ENCODE measurements around the gene RNF166. TPM values are rescaled to one million over a fixed set of nuclear protein-coding genes. Genes with fewer than 3 reads are reported as not detected.

The RNF166 gene
- total and polyA plus RNA-seq, 4 donors, result 6.5 to 9.1 (median 7.6) TPM

GRCh38 chr16:88693420-88694177 lies 12.6 kb downstream of the RNF166 start:
- no peak overlapping the region for H3K4me3 ChIP-seq (ENCODE audit: low read depth in 1 of 3, low read length in 3 of 3)
- no peaks in the 10 kb centered on the region for H3K4me1 ChIP-seq (ENCODE audit: control insufficient read depth in 4 of 4, insufficient read depth in 4 of 4, low read length in 3 of 4)
- no peak overlapping the region for H3K27ac ChIP-seq (ENCODE audit: low read depth in 1 of 2, low read length in 2 of 2)
- TF ChIP-seq RXRA (IDR thresholded peaks at IDR 0.05) (no peak), HNF4A (conservative IDR thresholded peaks at IDR 0.05) (no peak), GABPA (IDR thresholded peaks at IDR 0.05 in 1 of 2, conservative IDR thresholded peaks at IDR 0.05 in 1 of 2) (no peak), RAD21 (IDR thresholded peaks at IDR 0.05) (no peak), MAX (IDR thresholded peaks at IDR 0.05) (no peak), YY1 (IDR thresholded peaks at IDR 0.05) (no peak), FOXA1 (IDR thresholded peaks at IDR 0.05) (no peak), JUND (IDR thresholded peaks at IDR 0.05) (no peak), NR2F2 (IDR thresholded peaks at IDR 0.05) (no peak), TAF1 (conservative IDR thresholded peaks at IDR 0.05) (no peak), EGR1 (IDR thresholded peaks at IDR 0.05; ENCODE audit: low read depth in 2 of 2) (no peak), FOXA2 (IDR thresholded peaks at IDR 0.05) (no peak), SP1 (IDR thresholded peaks at IDR 0.05) (no peak), HNF4G (IDR thresholded peaks at IDR 0.05) (no peak)
- TF ChIP-seq, protein P1, sequence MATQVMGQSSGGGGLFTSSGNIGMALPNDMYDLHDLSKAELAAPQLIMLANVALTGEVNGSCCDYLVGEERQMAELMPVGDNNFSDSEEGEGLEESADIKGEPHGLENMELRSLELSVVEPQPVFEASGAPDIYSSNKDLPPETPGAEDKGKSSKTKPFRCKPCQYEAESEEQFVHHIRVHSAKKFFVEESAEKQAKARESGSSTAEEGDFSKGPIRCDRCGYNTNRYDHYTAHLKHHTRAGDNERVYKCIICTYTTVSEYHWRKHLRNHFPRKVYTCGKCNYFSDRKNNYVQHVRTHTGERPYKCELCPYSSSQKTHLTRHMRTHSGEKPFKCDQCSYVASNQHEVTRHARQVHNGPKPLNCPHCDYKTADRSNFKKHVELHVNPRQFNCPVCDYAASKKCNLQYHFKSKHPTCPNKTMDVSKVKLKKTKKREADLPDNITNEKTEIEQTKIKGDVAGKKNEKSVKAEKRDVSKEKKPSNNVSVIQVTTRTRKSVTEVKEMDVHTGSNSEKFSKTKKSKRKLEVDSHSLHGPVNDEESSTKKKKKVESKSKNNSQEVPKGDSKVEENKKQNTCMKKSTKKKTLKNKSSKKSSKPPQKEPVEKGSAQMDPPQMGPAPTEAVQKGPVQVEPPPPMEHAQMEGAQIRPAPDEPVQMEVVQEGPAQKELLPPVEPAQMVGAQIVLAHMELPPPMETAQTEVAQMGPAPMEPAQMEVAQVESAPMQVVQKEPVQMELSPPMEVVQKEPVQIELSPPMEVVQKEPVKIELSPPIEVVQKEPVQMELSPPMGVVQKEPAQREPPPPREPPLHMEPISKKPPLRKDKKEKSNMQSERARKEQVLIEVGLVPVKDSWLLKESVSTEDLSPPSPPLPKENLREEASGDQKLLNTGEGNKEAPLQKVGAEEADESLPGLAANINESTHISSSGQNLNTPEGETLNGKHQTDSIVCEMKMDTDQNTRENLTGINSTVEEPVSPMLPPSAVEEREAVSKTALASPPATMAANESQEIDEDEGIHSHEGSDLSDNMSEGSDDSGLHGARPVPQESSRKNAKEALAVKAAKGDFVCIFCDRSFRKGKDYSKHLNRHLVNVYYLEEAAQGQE (IDR thresholded peaks at IDR 0.05), result no peak
- TF ChIP-seq, protein P2, sequence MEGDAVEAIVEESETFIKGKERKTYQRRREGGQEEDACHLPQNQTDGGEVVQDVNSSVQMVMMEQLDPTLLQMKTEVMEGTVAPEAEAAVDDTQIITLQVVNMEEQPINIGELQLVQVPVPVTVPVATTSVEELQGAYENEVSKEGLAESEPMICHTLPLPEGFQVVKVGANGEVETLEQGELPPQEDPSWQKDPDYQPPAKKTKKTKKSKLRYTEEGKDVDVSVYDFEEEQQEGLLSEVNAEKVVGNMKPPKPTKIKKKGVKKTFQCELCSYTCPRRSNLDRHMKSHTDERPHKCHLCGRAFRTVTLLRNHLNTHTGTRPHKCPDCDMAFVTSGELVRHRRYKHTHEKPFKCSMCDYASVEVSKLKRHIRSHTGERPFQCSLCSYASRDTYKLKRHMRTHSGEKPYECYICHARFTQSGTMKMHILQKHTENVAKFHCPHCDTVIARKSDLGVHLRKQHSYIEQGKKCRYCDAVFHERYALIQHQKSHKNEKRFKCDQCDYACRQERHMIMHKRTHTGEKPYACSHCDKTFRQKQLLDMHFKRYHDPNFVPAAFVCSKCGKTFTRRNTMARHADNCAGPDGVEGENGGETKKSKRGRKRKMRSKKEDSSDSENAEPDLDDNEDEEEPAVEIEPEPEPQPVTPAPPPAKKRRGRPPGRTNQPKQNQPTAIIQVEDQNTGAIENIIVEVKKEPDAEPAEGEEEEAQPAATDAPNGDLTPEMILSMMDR (IDR thresholded peaks at IDR 0.05; ENCODE audit: low read depth, low read length, missing input control), result no peak
- TF ChIP-seq, protein P3, sequence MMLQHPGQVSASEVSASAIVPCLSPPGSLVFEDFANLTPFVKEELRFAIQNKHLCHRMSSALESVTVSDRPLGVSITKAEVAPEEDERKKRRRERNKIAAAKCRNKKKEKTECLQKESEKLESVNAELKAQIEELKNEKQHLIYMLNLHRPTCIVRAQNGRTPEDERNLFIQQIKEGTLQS (IDR thresholded peaks at IDR 0.05), result no peak
- TF ChIP-seq, protein P4, sequence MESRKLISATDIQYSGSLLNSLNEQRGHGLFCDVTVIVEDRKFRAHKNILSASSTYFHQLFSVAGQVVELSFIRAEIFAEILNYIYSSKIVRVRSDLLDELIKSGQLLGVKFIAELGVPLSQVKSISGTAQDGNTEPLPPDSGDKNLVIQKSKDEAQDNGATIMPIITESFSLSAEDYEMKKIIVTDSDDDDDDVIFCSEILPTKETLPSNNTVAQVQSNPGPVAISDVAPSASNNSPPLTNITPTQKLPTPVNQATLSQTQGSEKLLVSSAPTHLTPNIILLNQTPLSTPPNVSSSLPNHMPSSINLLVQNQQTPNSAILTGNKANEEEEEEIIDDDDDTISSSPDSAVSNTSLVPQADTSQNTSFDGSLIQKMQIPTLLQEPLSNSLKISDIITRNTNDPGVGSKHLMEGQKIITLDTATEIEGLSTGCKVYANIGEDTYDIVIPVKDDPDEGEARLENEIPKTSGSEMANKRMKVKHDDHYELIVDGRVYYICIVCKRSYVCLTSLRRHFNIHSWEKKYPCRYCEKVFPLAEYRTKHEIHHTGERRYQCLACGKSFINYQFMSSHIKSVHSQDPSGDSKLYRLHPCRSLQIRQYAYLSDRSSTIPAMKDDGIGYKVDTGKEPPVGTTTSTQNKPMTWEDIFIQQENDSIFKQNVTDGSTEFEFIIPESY (IDR thresholded peaks at IDR 0.05), result no peak
- DNase-seq (ENCODE audit: low spot score), result no peak
- H3K9me3 ChIP-seq (ENCODE audit: control insufficient read depth in 4 of 4, low read length in 3 of 4), result no peaks in the 10 kb centered on the region
- H3K36me3 ChIP-seq (ENCODE audit: control insufficient read depth in 4 of 4, insufficient read depth in 3 of 4, low read depth in 1 of 4, low read length in 3 of 4), result peaks cover 2 to 12% (median 4%) of the 10 kb centered on the region in 4 donors
- WGBS, result 90% methylated on average over 39 of the region's 39 CpGs
- no peaks in the 10 kb centered on the region for H3K27me3 ChIP-seq (ENCODE audit: control insufficient read depth in 4 of 4, insufficient read depth in 4 of 4, low read length in 3 of 4)
- no peak overlapping the region for H3K9ac ChIP-seq (ENCODE audit: low read depth in 1 of 2, low read length in 2 of 2)
